Esophagus muscularis mucosa (tissue), 3 donors: ENCODE measurements around the gene EDIL3.

Source experiments
- POLR2A ChIP-seq: fragments of 450-650 bp; IDR thresholded peaks from one replicate; pipeline ENCODE4 v1.6.1; 2017; ENCODE audit warnings: antibody characterized with exemption, moderate library complexity, mild to moderate bottlenecking, low read depth
- POLR2AphosphoS5 ChIP-seq, 2 donors: sonication (generic); formaldehyde crosslinking; IDR thresholded peaks; one replicate each; pipeline ENCODE4 v1.6.1; 2017; ENCODE audit warnings: antibody characterized with exemption in 2 of 2
- TF ChIP-seq, protein P1 (sequence below), 3 experiments: fragments of 200-600 bp in 2 of 3; fragments of 450-650 bp in 1 of 3; sonication (generic) in 2 of 3; IDR thresholded peaks; one replicate each; pipeline ENCODE4 v1.5.1; 2017 to 2019; ENCODE audit warnings: antibody characterized with exemption in 3 of 3, mild to moderate bottlenecking in 2 of 3, moderate library complexity in 1 of 3

DNA sequence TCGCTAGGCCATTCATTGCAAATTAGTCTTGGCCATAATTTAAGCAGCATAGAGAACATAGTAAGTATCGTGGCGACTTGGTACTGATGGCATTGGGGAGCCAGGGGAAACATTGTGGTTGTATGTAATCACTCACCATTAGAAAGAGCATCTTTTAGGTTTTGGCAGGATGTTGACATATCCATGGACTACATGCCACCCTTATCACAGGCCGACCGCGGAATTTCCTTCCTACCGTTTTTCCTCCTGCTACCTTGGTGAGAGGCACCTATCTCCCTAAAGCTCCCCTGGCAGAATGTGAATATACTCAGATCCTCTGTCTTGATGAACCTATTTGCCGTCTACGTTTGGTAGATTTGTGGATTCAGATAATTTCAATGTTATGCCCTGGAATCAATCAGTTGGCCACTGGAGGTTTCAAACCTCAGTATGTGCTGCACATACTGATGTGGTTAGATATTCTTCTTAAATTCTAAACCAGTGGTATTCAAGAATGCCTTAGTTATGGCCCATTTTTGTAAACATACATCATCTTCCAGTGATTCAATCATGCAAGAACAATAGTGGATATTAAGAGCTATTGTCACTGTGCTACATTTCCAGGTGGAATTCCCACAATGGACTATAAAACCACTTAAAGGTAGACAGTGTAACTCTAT, 393.0 kb downstream of the EDIL3 start:
- TF ChIP-seq, protein P1, sequence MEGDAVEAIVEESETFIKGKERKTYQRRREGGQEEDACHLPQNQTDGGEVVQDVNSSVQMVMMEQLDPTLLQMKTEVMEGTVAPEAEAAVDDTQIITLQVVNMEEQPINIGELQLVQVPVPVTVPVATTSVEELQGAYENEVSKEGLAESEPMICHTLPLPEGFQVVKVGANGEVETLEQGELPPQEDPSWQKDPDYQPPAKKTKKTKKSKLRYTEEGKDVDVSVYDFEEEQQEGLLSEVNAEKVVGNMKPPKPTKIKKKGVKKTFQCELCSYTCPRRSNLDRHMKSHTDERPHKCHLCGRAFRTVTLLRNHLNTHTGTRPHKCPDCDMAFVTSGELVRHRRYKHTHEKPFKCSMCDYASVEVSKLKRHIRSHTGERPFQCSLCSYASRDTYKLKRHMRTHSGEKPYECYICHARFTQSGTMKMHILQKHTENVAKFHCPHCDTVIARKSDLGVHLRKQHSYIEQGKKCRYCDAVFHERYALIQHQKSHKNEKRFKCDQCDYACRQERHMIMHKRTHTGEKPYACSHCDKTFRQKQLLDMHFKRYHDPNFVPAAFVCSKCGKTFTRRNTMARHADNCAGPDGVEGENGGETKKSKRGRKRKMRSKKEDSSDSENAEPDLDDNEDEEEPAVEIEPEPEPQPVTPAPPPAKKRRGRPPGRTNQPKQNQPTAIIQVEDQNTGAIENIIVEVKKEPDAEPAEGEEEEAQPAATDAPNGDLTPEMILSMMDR (IDR thresholded peaks at IDR 0.05), result no peak
- TF ChIP-seq POLR2A (no peak), POLR2AphosphoS5 (IDR thresholded peaks at IDR 0.05) (no peak)
